Ovary (tissue), 9 donors: Measurements from ENCODE around the gene CSNK1G2. TPM values are rescaled to one million over a fixed set of nuclear protein-coding genes. Genes with fewer than 3 reads are reported as not detected.

ENCODE experiments used
- DNase-seq, 5 donors: peaks; one replicate each; pipeline ENCODE4 v3.0.0-alpha.2; 2019 to 2020
- H3K27ac ChIP-seq, 2 donors: fragments of 200-600 bp; one replicate each; pipeline versions ENCODE4 v1.5.1 to v1.8.0; 2019 to 2022
- H3K27me3 ChIP-seq: fragments of 200-600 bp; one replicate; pipeline ENCODE4 v1.8.0; 2022
- H3K36me3 ChIP-seq: fragments of 200-600 bp; sonication (generic); one replicate; pipeline ENCODE4 v1.5.1; 2019
- H3K4me1 ChIP-seq: one replicate; pipeline ENCODE4 v1.8.1; 2013; ENCODE audit warnings: mild to moderate bottlenecking, moderate library complexity; ENCODE audit not compliant: insufficient read depth
- H3K4me3 ChIP-seq: fragments of 200-600 bp; sonication (generic); one replicate; pipeline ENCODE4 v1.5.1; 2017
- H3K9me3 ChIP-seq, 2 donors: fragments of 200-600 bp in 1 of 2; sonication (generic) in 1 of 2; one replicate each; pipeline versions ENCODE4 v1.5.1 to v1.8.1; 2013 to 2019; ENCODE audit warnings: mild to moderate bottlenecking in 1 of 2, moderate library complexity in 1 of 2
- CTCF ChIP-seq, 3 donors: fragments of 450-650 bp in 2 of 3; fragments of 200-600 bp in 1 of 3; IDR thresholded peaks; one replicate each; pipeline versions ENCODE4 v1.5.1 to v1.8.0; 2016 to 2022; ENCODE audit warnings: antibody characterized with exemption in 3 of 3, mild to moderate bottlenecking in 1 of 3
- EP300 ChIP-seq: sonication (generic); formaldehyde crosslinking; IDR thresholded peaks from one replicate; pipeline ENCODE4 v1.6.1; 2017; ENCODE audit warnings: antibody characterized with exemption
- POLR2A ChIP-seq: fragments of 450-650 bp; IDR thresholded peaks from one replicate; pipeline ENCODE4 v1.6.1; 2017; ENCODE audit warnings: antibody characterized with exemption, mild to moderate bottlenecking, moderate library complexity
- WGBS, 3 donors: extraction: QIAGEN DNeasy Blood & Tissue Kit in 1 of 3; methylation state at CpG; one replicate each; pipeline versions ENCODE4 v1.1.5 to v1.1.7; 2013 to 2017; 5-methylcytosine and 5-hydroxymethylcytosine counted together
- intact Hi-C, 4 donors: fragments of 100-400 bp; cut with DNase I; formaldehyde crosslinking; loops; one replicate each; pipeline versions ENCODE4 v1.11.0 to v1.15.1; 2022 to 2023
- polyA plus RNA-seq, 2 donors: library from polyadenylated mRNA; stranded (reverse); fragments of 200-250 nt in 1 of 2; fragments of 350-450 nt in 1 of 2; fragmentation: Illumina TruSeq in 1 of 2; extraction: RNeasy Lipid Tissue Mini Kit (QIAGEN cat#74804) in 1 of 2; gene quantifications; one replicate each; pipeline ENCODE4 v1.2.3, GENCODE V29; 2013 to 2014
- total RNA-seq, 7 donors: library from RNA; depleted of rRNA in 2 of 7; stranded (reverse); fragments of >200 nt in 2 of 7; fragmentation: NEBNext Ultra II Directional in 3 of 7; extraction: Animal tissue kit (Norgen Biotek cat#: 25700) in 3 of 7; gene quantifications; one replicate each; pipeline versions ENCODE4 v1.1.0 to v1.2.4, GENCODE V29; 2016 to 2023
- donor health status: DM: no; HTN: no; CAD: no; lungs with moderate emphysema.
- donor health status: DM: no; HTN: no; CAD: no.
- donor health status: Bipolar disorder and iron deficiency.
- donor health status: DM: yes; HTN: yes; CAD: no.
- donor health status: DM: no; HTN: no; CAD: no.
- donor health status: DM: yes; HTN: yes; CAD: no.

The CSNK1G2 gene
- total and polyA plus RNA-seq, 9 donors: 5.9 to 65.4 (median 50.3) TPM

- no peak for DNase-seq
- WGBS, 3 donors: 85 to 91% (median 85%) methylated on average over 15 of the region's 15 CpGs
- intact Hi-C loops: no loop called here
- H3K4me1 ChIP-seq: no peaks in the 10 kb centered on the region
- no peaks in the 10 kb centered on the region for H3K36me3 ChIP-seq
- no peak overlapping the region for H3K4me3 ChIP-seq
- H3K27me3 ChIP-seq: no peaks in the 10 kb centered on the region
- H3K27ac ChIP-seq: no peak overlapping the region
- TF ChIP-seq CTCF (IDR thresholded peaks at IDR 0.05): no peak
- no peak for TF ChIP-seq EP300
- TF ChIP-seq POLR2A: no peak
- H3K9me3 ChIP-seq: no peaks in the 10 kb centered on the region
These were observed 36.1 kb downstream of the CSNK1G2 start for GRCh38 chr19:1977120-1977519.

- H3K36me3 ChIP-seq: no peaks in the 10 kb centered on the region
- no peaks in the 10 kb centered on the region for H3K27me3 ChIP-seq
- no peak overlapping the region for H3K4me3 ChIP-seq
- WGBS, 3 donors: 95 to 96% (median 96%) methylated on average over 41 to 51 of the region's 51 CpGs
- no peaks in the 10 kb centered on the region for H3K9me3 ChIP-seq
- no peak overlapping the region for H3K27ac ChIP-seq
- DNase-seq: no peak
- H3K4me1 ChIP-seq: no peaks in the 10 kb centered on the region
- no peak for TF ChIP-seq POLR2A
- no peak for TF ChIP-seq EP300
- no peak for TF ChIP-seq CTCF (IDR thresholded peaks at IDR 0.05)
- intact Hi-C loops: no loop called here
These were observed 37.4 kb downstream of the CSNK1G2 start for GRCh38 chr19:1978346-1978894.

GRCh38 chr19:1979017-1979416 lies 38.0 kb downstream of the CSNK1G2 start:
- no peak overlapping the region for H3K27ac ChIP-seq
- H3K27me3 ChIP-seq: no peaks in the 10 kb centered on the region
- no peaks in the 10 kb centered on the region for H3K4me1 ChIP-seq
- TF ChIP-seq CTCF (IDR thresholded peaks at IDR 0.05): no peak
- TF ChIP-seq EP300: no peak
- TF ChIP-seq POLR2A: no peak
- H3K9me3 ChIP-seq: no peaks in the 10 kb centered on the region
- H3K4me3 ChIP-seq: no peak overlapping the region
- 95 to 96% (median 96%) methylated on average over 33 to 43 of the region's 43 CpGs for WGBS, 3 donors
- no peaks in the 10 kb centered on the region for H3K36me3 ChIP-seq
- DNase-seq: no peak
- intact Hi-C loops: no loop called here

GRCh38 chr19:1979642-1980041 lies 38.7 kb downstream of the CSNK1G2 start:
- intact Hi-C loops: no loop called here
- Histone ChIP-seq H3K27ac (no peak overlapping the region), H3K36me3 (no peaks in the 10 kb centered on the region), H3K9me3 (no peaks in the 10 kb centered on the region), H3K4me1 (no peaks in the 10 kb centered on the region), H3K27me3 (no peaks in the 10 kb centered on the region), H3K4me3 (no peak overlapping the region)
- TF ChIP-seq POLR2A (no peak), EP300 (no peak), CTCF (IDR thresholded peaks at IDR 0.05) (no peak)
- WGBS, 3 donors: 82 to 94% (median 82%) methylated on average over 22 to 28 of the region's 28 CpGs
- no peak for DNase-seq
